IMR-90 (cell line): ENCODE measurements around the gene MYPN. TPM values are rescaled to one million over a fixed set of nuclear protein-coding genes. Genes with fewer than 3 reads are reported as not detected.

Experiments used
- ATAC-seq: fragments of 200-7000 bp; cut with Tn5 transposase; 2 replicates; pipeline ENCODE4 v1.9.1; 2020; ENCODE audit warnings: low read depth, mild to moderate bottlenecking, moderate library complexity
- BruUV-seq: library from RNA; stranded (reverse); fragments of 400-500 nt; replicated peaks from 2 replicates; lab custom pipeline; 2021; lab: Mats Ljungman, UMichigan
- CTCF ChIA-PET: fragments of 300-600 bp; formaldehyde crosslinking; extraction: SDS; loops from one replicate; lab custom pipeline; 2021; ENCODE audit warnings: antibody characterized with exemption; lab: Yijun Ruan, JAX
- POLR2A ChIA-PET: fragments of 300-600 bp; sonication (Branson Sonifier 250); formaldehyde crosslinking; loops from one replicate; lab custom pipeline; 2022; ENCODE audit warnings: antibody characterized with exemption; ENCODE audit not compliant: unreplicated experiment; lab: Charles Lee
- DNase-seq: peaks from one replicate; pipeline ENCODE4 v3.0.0; 2013
- H2AFZ ChIP-seq: replicated peaks from 2 replicates; pipeline ENCODE3; 2013; ENCODE audit warnings: low read length, mild to moderate bottlenecking; ENCODE audit not compliant: poor library complexity
- H2AK5ac ChIP-seq: 2 replicates; pipeline ENCODE4 v1.6.1; 2013; ENCODE audit warnings: low read depth, low read length, inconsistent platforms
- H2AK9ac ChIP-seq: replicated peaks from 2 replicates; pipeline ENCODE3; 2013; ENCODE audit warnings: mild to moderate bottlenecking, low read depth, low read length, moderate library complexity; ENCODE audit not compliant: poor library complexity
- H2BK120ac ChIP-seq: 2 replicates; pipeline ENCODE4 v1.6.1; 2013; ENCODE audit warnings: low read depth, low read length, inconsistent platforms
- H2BK15ac ChIP-seq: 3 replicates; pipeline ENCODE4 v1.6.1; 2013; ENCODE audit warnings: low read depth, low read length, inconsistent platforms
- H2BK20ac ChIP-seq: 2 replicates; pipeline ENCODE4 v1.6.1; 2013; ENCODE audit warnings: low read depth, mild to moderate bottlenecking, inconsistent platforms, low read length, moderate library complexity
- H2BK5ac ChIP-seq: 2 replicates; pipeline ENCODE4 v1.6.1; 2013; ENCODE audit warnings: mild to moderate bottlenecking, low read depth, low read length, inconsistent platforms; ENCODE audit not compliant: poor library complexity, severe bottlenecking
- H3K14ac ChIP-seq: replicated peaks from 2 replicates; pipeline ENCODE4 v1.6.1; 2013; ENCODE audit warnings: low read depth, low read length, inconsistent platforms
- H3K18ac ChIP-seq: 2 replicates; pipeline ENCODE4 v1.6.1; 2013; ENCODE audit warnings: low read depth, low read length, control low read depth
- H3K23ac ChIP-seq: 2 replicates; pipeline ENCODE4 v1.6.1; 2013; ENCODE audit warnings: low read depth, low read length, inconsistent platforms
- H3K27ac ChIP-seq: 2 replicates; pipeline ENCODE4 v1.5.1; 2013; ENCODE audit warnings: mild to moderate bottlenecking, control low read depth, low read length; ENCODE audit not compliant: insufficient read depth
- H3K27me3 ChIP-seq: 2 replicates; pipeline ENCODE4 v1.6.1; 2013; ENCODE audit warnings: low read length; ENCODE audit not compliant: control insufficient read depth, insufficient read depth
- H3K36me3 ChIP-seq: 2 replicates; pipeline ENCODE4 v1.6.1; 2013; ENCODE audit warnings: low read length, mixed read lengths; ENCODE audit not compliant: control insufficient read depth, insufficient read depth
- H3K4ac ChIP-seq: 2 replicates; pipeline ENCODE4 v1.6.1; 2013; ENCODE audit warnings: low read depth, low read length, inconsistent platforms
- H3K4me1 ChIP-seq: 2 replicates; pipeline ENCODE4 v1.6.1; 2013; ENCODE audit warnings: low read length, mixed read lengths; ENCODE audit not compliant: control insufficient read depth, insufficient read depth
- H3K4me2 ChIP-seq: 2 replicates; pipeline ENCODE4 v1.6.1; 2013; ENCODE audit warnings: low read depth, mild to moderate bottlenecking, control low read depth, low read length, moderate library complexity
- H3K4me3 ChIP-seq: 2 replicates; pipeline ENCODE4 v1.5.1; 2013; ENCODE audit warnings: low read depth, mild to moderate bottlenecking, control low read depth, low read length, moderate library complexity; ENCODE audit not compliant: insufficient read depth
- H3K56ac ChIP-seq: 2 replicates; pipeline ENCODE4 v1.6.1; 2013; ENCODE audit warnings: low read length, inconsistent platforms; ENCODE audit not compliant: insufficient read depth; ENCODE audit errors: extremely low read depth
- H3K79me1 ChIP-seq, 2 experiments: 2 replicates each; pipeline ENCODE4 v1.6.1; 2013; ENCODE audit warnings: low read length in 2 of 2, inconsistent platforms in 1 of 2, low read depth in 1 of 2
- H3K9ac ChIP-seq: 2 replicates; pipeline ENCODE4 v1.6.1; 2013; ENCODE audit warnings: low read depth, low read length, control low read depth
- H3K9me1 ChIP-seq: 2 replicates; pipeline ENCODE4 v1.6.1; 2013; ENCODE audit warnings: low read length, inconsistent platforms; ENCODE audit not compliant: insufficient read depth
- H3K9me3 ChIP-seq: 2 replicates; pipeline ENCODE4 v1.6.1; 2013; ENCODE audit warnings: low read length; ENCODE audit not compliant: control insufficient read depth, insufficient read depth
- H4K20me1 ChIP-seq: 2 replicates; pipeline ENCODE4 v1.6.1; 2013; ENCODE audit warnings: low read length, inconsistent platforms; ENCODE audit not compliant: insufficient read depth
- H4K5ac ChIP-seq: 2 replicates; pipeline ENCODE4 v1.6.1; 2013; ENCODE audit warnings: mild to moderate bottlenecking, low read depth, low read length, control low read depth
- H4K8ac ChIP-seq, 2 experiments: 2 replicates each; pipeline ENCODE4 v1.6.1; 2013; ENCODE audit warnings: low read depth in 2 of 2, low read length in 2 of 2, control low read depth in 1 of 2, inconsistent platforms in 1 of 2
- H4K91ac ChIP-seq: 2 replicates; pipeline ENCODE4 v1.6.1; 2013; ENCODE audit warnings: low read depth, low read length, inconsistent platforms; ENCODE audit not compliant: insufficient read depth
- MAFK ChIP-seq: IDR thresholded peaks from 2 replicates; pipeline ENCODE4 v1.6.1; 2012; ENCODE audit warnings: low read depth, low read length, improper control_type of control experiment
- NFE2L2 ChIP-seq: fragments of 150-350 bp; IDR thresholded peaks from 2 replicates; pipeline ENCODE4 v1.6.1; 2016; ENCODE audit warnings: low read depth, mild to moderate bottlenecking, low read length
- POLR2A ChIP-seq: IDR thresholded peaks from 2 replicates; pipeline ENCODE4 v1.6.1; 2012; ENCODE audit warnings: mild to moderate bottlenecking, low read depth, low read length
- RAD21 ChIP-seq: IDR thresholded peaks from 2 replicates; pipeline ENCODE4 v1.6.1; 2012; ENCODE audit warnings: low read length, improper control_type of control experiment
- RCOR1 ChIP-seq: IDR thresholded peaks from 2 replicates; pipeline ENCODE4 v1.6.1; 2012; ENCODE audit warnings: mild to moderate bottlenecking, low read length, improper control_type of control experiment; ENCODE audit not compliant: insufficient replicate concordance
- SMC3 ChIP-seq: fragments of 150-350 bp; IDR thresholded peaks from 2 replicates; pipeline ENCODE4 v1.6.1; 2016; ENCODE audit warnings: low read depth, mild to moderate bottlenecking, antibody characterized with exemption, low read length, moderate library complexity
- WGBS, 2 experiments: methylation state at CpG; one replicate each; pipeline versions ENCODE4 v1.1.5 to v1.1.7; 2013; ENCODE audit warnings: missing lambda C conversion rate in 2 of 2; ENCODE audit not compliant: insufficient read length in 1 of 2; ENCODE audit errors: extremely low coverage in 2 of 2; 5-methylcytosine and 5-hydroxymethylcytosine counted together
- dilution Hi-C: fragments of 300-500 bp; cut with HindIII; formaldehyde crosslinking; loops from one replicate; pipeline ENCODE4 v1.14.3; 2018; ENCODE audit warnings: low sequenced_read_pairs; ENCODE audit not compliant: unreplicated experiment
- in situ Hi-C: fragments of 300-500 bp; cut with MboI; formaldehyde crosslinking; loops from 3 replicates; pipeline ENCODE4 v1.14.3; 2019; ENCODE audit warnings: low sequenced_read_pairs, inconsistent platforms, mixed read lengths
- intact Hi-C: fragments of 100-400 bp; cut with micrococcal nuclease; formaldehyde crosslinking; loops from 2 replicates; pipeline ENCODE4 v1.10.0; 2022
- polyA plus RNA-seq, 3 experiments: library from polyadenylated mRNA; depleted of rRNA; stranded (reverse); fragments of >200 nt; gene quantifications; 2 replicates each; pipeline ENCODE4 v1.2.3, GENCODE V29; 2012; ENCODE audit warnings: low replicate concordance in 1 of 3
- total RNA-seq: library from RNA; depleted of rRNA; stranded (reverse); fragments of >200 nt; gene quantifications from 2 replicates; pipeline ENCODE4 v1.2.3, GENCODE V29; 2012

Gene MYPN
- total and polyA plus RNA-seq, 2 of the 4 experiments (the other 2 are of a cell fraction): 7.8 to 13.1 TPM

- dilution Hi-C loops (no loop called here), in situ Hi-C loops (loop anchor here (25.0 kb wide), 1 partner anchor 317 kb away; no protein-coding TSS in a partner anchor)
- POLR2A ChIA-PET: no interaction called here
These were observed 69.7 kb downstream of the MYPN start for GRCh38 chr10:68179016-68179415.

More at GRCh38 chr10:68179016-68179415, 69.7 kb downstream of the MYPN start:
- Histone ChIP-seq H4K91ac (no peak overlapping the region), H3K4me3 (no peak overlapping the region), H3K56ac (no peak overlapping the region), H3K36me3 (peaks cover 3% of the 10 kb centered on the region; the same call in 1 of the 2 replicates), H3K27me3 (no peaks in the 10 kb centered on the region), H4K20me1 (no peaks in the 10 kb centered on the region), H3K18ac (no peak overlapping the region), H3K79me1 (no peaks in the 10 kb centered on the region), H2AK9ac (no peak overlapping the region), H2BK20ac (no peak overlapping the region), H3K9me1 (0 out of 2 replicates have a peak, but pooled peaks cover 2% of the 10 kb centered on the region), H3K14ac (no peak overlapping the region), H2AK5ac (no peak overlapping the region), H3K9ac (no peak overlapping the region), H2BK5ac (no peak overlapping the region), H3K23ac (no peak overlapping the region), H2AFZ (peak overlapping the region; percentile 37), H3K4me1 (no peaks in the 10 kb centered on the region), H4K5ac (no peak overlapping the region), H4K8ac (no peak overlapping the region), H3K4me2 (no peak overlapping the region), H3K27ac (no peak overlapping the region), H2BK120ac (no peak overlapping the region), H3K4ac (no peak overlapping the region), H3K9me3 (no peaks in the 10 kb centered on the region), H2BK15ac (no peak overlapping the region)
- DNase-seq: no peak
- no peak for ATAC-seq
- no TSS peak for BruUV-seq
- intact Hi-C loops: no loop called here
- TF ChIP-seq RCOR1 (no peak), POLR2A (no peak), MAFK (no peak), SMC3 (no peak), RAD21 (no peak), NFE2L2 (no peak)
- CTCF ChIA-PET: no interaction called here
- WGBS, 2 experiments: 100% methylated on average over 1 of the region's 3 CpGs; no CpG with 5 or more reads in 1 of the 2 experiments
